Stimulated activated CD8-positive, alpha-beta memory T cell treated with anti-CD3 and anti-CD28 coated beads, Interleukin-7, amount 100 ng/mL, for 4 hours (primary cell): ENCODE results near the gene TNS2.
"Not testable (repeated sequence)": the region's sequence is repeated elsewhere in the genome, so short reads cannot be mapped to it uniquely, and the experiment has no call there.

Source experiments
- DNase-seq, 2 donors: peaks; one replicate each; pipeline ENCODE4 v3.0.0-alpha.2; 2020; ENCODE audit warnings: low read depth in 2 of 2

TNS2 gene, protein sequence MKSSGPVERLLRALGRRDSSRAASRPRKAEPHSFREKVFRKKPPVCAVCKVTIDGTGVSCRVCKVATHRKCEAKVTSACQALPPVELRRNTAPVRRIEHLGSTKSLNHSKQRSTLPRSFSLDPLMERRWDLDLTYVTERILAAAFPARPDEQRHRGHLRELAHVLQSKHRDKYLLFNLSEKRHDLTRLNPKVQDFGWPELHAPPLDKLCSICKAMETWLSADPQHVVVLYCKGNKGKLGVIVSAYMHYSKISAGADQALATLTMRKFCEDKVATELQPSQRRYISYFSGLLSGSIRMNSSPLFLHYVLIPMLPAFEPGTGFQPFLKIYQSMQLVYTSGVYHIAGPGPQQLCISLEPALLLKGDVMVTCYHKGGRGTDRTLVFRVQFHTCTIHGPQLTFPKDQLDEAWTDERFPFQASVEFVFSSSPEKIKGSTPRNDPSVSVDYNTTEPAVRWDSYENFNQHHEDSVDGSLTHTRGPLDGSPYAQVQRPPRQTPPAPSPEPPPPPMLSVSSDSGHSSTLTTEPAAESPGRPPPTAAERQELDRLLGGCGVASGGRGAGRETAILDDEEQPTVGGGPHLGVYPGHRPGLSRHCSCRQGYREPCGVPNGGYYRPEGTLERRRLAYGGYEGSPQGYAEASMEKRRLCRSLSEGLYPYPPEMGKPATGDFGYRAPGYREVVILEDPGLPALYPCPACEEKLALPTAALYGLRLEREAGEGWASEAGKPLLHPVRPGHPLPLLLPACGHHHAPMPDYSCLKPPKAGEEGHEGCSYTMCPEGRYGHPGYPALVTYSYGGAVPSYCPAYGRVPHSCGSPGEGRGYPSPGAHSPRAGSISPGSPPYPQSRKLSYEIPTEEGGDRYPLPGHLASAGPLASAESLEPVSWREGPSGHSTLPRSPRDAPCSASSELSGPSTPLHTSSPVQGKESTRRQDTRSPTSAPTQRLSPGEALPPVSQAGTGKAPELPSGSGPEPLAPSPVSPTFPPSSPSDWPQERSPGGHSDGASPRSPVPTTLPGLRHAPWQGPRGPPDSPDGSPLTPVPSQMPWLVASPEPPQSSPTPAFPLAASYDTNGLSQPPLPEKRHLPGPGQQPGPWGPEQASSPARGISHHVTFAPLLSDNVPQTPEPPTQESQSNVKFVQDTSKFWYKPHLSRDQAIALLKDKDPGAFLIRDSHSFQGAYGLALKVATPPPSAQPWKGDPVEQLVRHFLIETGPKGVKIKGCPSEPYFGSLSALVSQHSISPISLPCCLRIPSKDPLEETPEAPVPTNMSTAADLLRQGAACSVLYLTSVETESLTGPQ (N-terminal part only)

GRCh38 chr12:53049571-53050318 is at the start of gene TNS2:
Gene TNS2 (plus strand): TSS chr12:53050065. CDS start chr12:53050186, 121 bp downstream.
- no peak for DNase-seq

- DNase-seq = no peak
Observed at GRCh38 chr12:53004178-53004577, 45.7 kb upstream of the TNS2 start.

GRCh38 chr12:53004582-53004981 is 45.3 kb upstream of the TNS2 start:
- DNase-seq = no peak

DNA sequence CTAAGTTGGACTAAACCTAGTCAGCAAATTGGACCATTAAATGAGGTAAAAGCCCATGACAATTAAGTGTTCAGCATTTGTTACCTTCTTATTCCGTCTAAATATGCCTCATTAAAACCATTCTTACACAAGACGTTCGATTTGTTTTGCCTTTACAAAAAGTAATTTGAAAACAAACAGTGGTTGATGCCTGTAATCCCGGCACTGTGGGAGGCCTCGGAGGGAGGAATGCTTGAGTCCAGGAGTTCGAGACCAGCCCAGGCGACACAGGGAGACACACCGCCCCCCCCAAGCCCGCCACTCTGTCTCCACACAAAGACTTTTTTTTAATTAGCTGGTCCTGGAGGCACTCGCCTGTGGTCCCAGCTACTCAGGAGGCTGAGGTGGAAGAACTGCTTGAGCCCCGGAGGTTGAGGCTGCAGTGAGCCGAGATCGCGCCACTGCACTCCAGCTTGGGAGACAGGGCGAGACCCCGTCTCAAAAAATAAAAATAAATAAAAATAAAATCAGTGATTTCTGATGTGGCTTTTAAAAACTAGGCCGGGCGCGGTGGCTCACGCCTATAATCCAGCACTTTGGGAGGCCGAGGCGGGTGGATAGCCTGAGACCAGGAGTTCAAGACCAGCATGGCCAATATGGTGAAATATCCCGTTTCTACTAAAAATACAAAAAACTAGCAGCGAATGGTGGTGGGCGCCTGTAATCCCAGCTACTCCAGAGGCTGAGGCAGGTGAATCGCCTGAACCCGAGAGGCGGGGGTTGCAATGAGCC is 44.5 kb upstream of the TNS2 start:
- no peak for DNase-seq

DNA sequence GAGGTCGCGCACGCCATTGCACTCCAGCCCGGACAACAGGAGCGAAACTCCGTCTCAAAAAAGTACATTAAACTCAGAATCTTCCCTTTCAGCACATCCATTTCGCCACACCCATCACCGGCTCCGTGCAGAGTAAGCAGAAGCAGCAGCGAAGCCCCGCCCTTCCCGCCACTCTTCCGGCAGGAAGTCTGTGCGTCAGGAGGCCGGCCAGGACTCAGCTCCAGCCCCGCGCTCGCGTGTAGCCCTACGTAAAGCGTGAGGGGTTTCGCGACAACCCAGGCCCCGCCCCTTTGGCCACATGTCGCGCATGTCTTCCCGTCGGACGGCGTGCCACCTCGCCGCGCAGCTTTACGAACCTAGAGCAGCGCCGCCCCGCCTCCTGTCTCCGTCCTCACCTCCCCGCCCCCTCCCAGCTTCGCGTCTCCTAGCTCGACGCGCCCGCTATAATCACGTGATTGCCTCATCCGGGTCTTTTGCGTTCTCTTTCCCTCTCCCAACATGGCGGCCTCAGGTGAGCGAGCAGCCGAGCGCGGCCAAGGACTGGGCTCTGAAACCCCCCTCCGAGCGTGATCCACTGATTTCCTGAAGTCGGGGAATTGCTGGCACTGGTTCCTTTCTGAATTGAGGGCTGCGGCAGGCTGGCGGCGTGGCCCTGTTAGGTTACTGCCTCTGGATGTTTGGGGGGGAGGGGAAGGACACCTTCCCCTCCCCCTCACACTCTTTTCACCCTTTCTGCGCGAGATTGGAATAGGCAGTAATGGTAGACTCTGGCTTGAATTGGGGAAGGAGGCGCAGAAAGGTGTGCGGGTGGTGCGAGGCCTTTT is 43.7 kb upstream of the TNS2 start, which contains the start of gene EIF4B:
EIF4B (plus strand) TSS at position 471 of the 824 bp plus-strand sequence; CDS start at position 499, 28 bp downstream.
- peak; percentile 99 to 100 for DNase-seq

GRCh38 chr12:53006810-53007309 is 43.0 kb upstream of the TNS2 start:
- peak; percentile 72 to 79 for DNase-seq

GRCh38 chr12:53007343-53007742 is 42.5 kb upstream of the TNS2 start:
- DNase-seq = no peak

GRCh38 chr12:53008760-53009159 is 41.1 kb upstream of the TNS2 start:
- not testable (repeated sequence) for DNase-seq

DNA sequence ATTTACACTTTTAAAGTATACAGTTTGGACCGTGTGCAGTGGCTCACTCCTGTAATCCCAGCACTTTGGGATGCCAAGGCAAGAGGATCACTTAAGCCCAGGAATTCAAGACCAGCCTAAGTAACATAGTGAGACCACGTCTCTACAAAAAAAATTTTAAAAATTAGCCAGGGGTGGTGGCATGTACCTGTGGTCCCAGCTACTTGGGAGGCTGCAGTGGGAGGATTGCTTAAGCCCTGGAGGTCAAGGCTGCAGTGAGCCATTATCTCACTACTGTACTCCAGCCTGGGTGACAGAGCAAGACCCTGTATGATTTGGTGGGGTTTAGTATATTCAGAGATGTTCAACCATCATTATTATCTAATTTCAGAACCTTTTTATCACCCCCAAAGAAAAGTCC is 38.9 kb upstream of the TNS2 start:
- DNase-seq = no peak

DNA sequence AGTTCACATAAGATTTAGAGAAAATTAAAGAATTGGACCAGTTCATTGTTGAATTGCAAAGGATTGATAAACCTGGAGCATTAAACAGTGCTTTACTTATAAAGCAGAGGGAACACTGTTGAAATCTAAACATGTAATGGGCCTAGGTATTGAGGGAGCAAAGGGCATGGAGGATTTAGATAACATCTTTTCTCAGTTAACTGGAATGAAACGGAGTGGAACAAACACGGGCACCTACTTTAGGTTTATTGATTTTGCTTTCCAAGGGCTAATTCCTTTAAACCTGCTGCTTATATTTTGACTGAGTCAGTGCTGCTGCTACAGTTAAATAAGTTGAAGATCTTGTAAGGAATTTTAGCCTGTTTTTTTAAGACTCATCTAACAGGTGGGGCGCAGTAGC is 38.0 kb upstream of the TNS2 start:
- DNase-seq = no peak

DNA sequence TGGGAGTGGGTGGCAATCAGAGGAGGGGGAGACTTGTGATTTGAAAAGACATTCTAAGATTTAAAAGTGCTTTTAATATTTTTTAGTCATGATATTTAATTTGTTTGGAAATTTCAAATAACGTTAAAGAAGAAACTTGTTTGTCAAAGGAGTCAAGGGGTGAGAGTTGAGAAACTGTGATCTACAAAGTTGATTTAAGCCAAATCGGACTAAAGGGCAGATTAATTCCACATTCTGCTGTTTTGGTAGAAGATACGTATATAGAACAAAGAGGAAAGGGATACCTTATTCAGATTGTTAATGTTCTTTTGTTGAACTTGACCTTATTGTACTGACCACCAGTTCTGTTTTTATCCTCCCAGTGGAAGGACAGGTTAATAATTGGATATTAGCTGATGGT is 36.9 kb upstream of the TNS2 start:
- DNase-seq = no peak

DNA sequence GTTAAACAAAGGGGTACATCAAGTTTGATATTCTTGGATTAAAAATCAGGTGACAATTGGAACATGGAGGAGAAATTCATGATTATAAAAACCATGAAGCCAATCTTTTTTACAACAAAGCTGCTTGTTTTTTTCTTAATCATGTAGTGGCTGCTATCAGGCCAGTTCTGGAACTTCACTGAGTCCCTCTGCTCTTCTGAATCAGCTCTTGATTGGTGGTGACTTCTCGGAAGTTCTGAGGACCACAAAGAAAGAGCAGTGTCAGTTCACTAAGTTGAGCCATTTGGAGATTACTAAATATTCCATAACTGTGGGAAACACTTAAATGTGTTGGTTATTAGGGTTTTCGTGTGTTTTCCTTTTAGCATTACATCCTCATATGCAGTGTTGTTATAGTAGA is 35.2 kb upstream of the TNS2 start:
- DNase-seq = no peak

- no peak for DNase-seq
Observed at GRCh38 chr12:53025250-53025649, 24.6 kb upstream of the TNS2 start.

DNA sequence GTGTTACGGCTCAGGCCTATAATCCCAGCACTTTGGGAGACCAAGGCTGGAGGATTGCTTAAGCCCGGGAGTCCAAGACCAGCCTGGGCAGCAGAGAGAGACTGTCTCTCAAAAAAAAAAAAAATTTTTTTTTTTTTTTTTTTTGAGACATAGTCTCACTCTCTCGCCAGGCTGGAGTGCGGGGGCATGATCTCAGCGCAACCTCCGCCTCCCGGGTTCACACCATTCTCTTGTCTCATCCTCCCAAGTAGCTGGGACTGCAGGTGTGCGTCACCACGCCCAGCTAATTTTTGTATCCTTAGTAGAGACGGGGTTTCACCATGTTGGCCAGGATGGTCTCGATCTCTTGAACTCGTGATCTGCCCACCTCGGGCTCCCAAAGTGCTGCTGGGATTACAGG is 22.9 kb upstream of the TNS2 start:
- DNase-seq = not testable (repeated sequence)

GRCh38 chr12:53031616-53032015 is 18.2 kb upstream of the TNS2 start:
- no peak for DNase-seq

GRCh38 chr12:53033832-53034231 is 16.0 kb upstream of the TNS2 start:
- DNase-seq = not testable (repeated sequence)

DNA sequence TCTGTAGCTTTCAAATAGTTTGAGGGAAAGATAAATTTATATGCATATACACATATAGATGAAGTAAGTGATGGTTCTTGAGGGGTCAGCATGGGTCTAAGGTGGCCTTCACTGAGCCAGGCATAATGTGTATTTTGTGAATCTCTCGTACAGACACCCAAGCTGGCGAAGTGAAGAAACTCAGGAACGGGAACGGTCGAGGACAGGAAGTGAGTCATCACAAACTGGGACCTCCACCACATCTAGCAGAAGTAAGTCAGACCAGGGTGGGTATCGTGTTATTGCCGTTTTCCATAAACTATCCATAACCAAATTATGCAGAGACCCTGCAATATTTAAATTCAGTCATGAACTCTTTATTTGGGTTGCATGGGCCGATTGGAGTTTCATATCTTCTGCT is 15.4 kb upstream of the TNS2 start:
- DNase-seq = no peak

GRCh38 chr12:53036802-53037201 is 13.1 kb upstream of the TNS2 start:
- DNase-seq = no peak

DNA sequence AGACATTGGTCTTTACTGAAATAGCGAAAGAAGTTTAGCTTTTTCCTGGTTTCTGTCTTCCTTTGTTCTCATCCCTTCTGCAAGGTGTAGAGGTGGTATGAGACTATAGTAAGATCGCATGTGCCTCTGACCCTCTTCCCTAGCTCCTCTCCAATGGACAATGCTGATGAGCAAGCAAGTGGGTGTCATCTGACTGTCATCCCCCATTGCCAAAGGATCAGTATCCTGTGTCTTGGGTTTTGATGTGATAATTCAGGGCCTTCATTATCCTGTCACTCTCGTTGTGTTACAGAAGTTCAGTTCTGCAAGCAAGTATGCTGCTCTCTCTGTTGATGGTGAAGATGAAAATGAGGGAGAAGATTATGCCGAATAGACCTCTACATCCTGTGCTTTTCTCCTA is 10.0 kb upstream of the TNS2 start:
- no peak for DNase-seq
